ENCODE data around the gene SHB. TPM values are rescaled to one million over a fixed set of nuclear protein-coding genes. Genes with fewer than 3 reads are reported as not detected.

Gene SHB
- total RNA-seq, 1 experiment from 2014 or later = 23.8 TPM

GRCh38 chr9:38086496-38086895 is 17.5 kb upstream of the SHB start:
- Histone ChIP-seq H2AFZ (no peak overlapping the region), H3F3A (ENCODE audit: insufficient read depth, low read depth) (peaks cover 7% of the 10 kb centered on the region; the same call in 1 of the 2 replicates), H3K9me3 (ENCODE audit: insufficient read depth, low read depth) (no peaks in the 10 kb centered on the region), H3K27me3 (ENCODE audit: insufficient read depth, low read depth) (no peaks in the 10 kb centered on the region), H3K4me1 (replicated peaks; ENCODE audit: insufficient read depth) (peaks cover 32% of the 10 kb centered on the region), H3K9me2 (ENCODE audit: insufficient read depth) (no peaks in the 10 kb centered on the region), H3K79me2 (ENCODE audit: low read depth) (no peaks in the 10 kb centered on the region), H3K4me3 (no peak overlapping the region), H3K36me3 (ENCODE audit: low read depth) (no peaks in the 10 kb centered on the region), H3K27ac (no peak overlapping the region), H3K4me2 (no peak overlapping the region), H4K20me1 (ENCODE audit: insufficient read depth) (no peaks in the 10 kb centered on the region)
- no TSS peak for BruUV-seq (replicated peaks)
- TF ChIP-seq CTCF (conservative IDR thresholded peaks at IDR 0.05) (no peak), EZH2 (IDR thresholded peaks at IDR 0.05; ENCODE audit: low read depth) (no peak)
- POLR2A ChIA-PET (ENCODE audit: unreplicated experiment) = no interaction called here
- CTCF ChIA-PET = interaction anchor here (0.6 to 0.7 kb wide), 2 partner anchors 35 to 71 kb away, joined by 3 to 7 read pairs; no protein-coding TSS in a partner anchor
- intact Hi-C loops (cut with micrococcal nuclease; ENCODE audit: unreplicated experiment) = loop anchor here (5.0 kb wide), 2 partner anchors 176 to 276 kb away; no protein-coding TSS in a partner anchor
- no peak for DNase-seq

GRCh38 chr9:38085308-38085707 is 16.3 kb upstream of the SHB start:
- H3K79me2 ChIP-seq (ENCODE audit: low read depth) = no peaks in the 10 kb centered on the region
- intact Hi-C loops (cut with micrococcal nuclease; ENCODE audit: unreplicated experiment) = loop anchor here (5.0 kb wide), 2 partner anchors 177 to 277 kb away; no protein-coding TSS in a partner anchor
- no TSS peak for BruUV-seq (replicated peaks)

GRCh38 chr9:38084556-38084880 is 15.5 kb upstream of the SHB start:
- H3F3A ChIP-seq (ENCODE audit: insufficient read depth, low read depth) = peaks cover 7% of the 10 kb centered on the region; the same call in 1 of the 2 replicates
- H3K79me2 ChIP-seq (ENCODE audit: low read depth) = no peaks in the 10 kb centered on the region
- peaks cover 23% of the 10 kb centered on the region for H3K4me1 ChIP-seq (replicated peaks; ENCODE audit: insufficient read depth)
- no peak overlapping the region for H2AFZ ChIP-seq
- no peak overlapping the region for H3K4me3 ChIP-seq
- TF ChIP-seq CTCF (conservative IDR thresholded peaks at IDR 0.05) (no peak), EZH2 (IDR thresholded peaks at IDR 0.05; ENCODE audit: low read depth) (no peak)
- no peaks in the 10 kb centered on the region for H3K9me3 ChIP-seq (ENCODE audit: insufficient read depth, low read depth)
- H3K27me3 ChIP-seq (ENCODE audit: insufficient read depth, low read depth) = no peaks in the 10 kb centered on the region
- no peaks in the 10 kb centered on the region for H4K20me1 ChIP-seq (ENCODE audit: insufficient read depth)
- ChIA-PET CTCF (no interaction called here), POLR2A (ENCODE audit: unreplicated experiment) (interaction anchor here (0.7 kb wide), 1 partner anchor 86 kb away, joined by 4 read pairs; no protein-coding TSS in a partner anchor)
- intact Hi-C loops (cut with micrococcal nuclease; ENCODE audit: unreplicated experiment) = loop anchor here (1.0 to 5.0 kb wide), 2 partner anchors 88 to 171 kb away; no protein-coding TSS in a partner anchor
- no peaks in the 10 kb centered on the region for H3K9me2 ChIP-seq (ENCODE audit: insufficient read depth)
- H3K4me2 ChIP-seq = no peak overlapping the region
- H3K36me3 ChIP-seq (ENCODE audit: low read depth) = no peaks in the 10 kb centered on the region
- H3K27ac ChIP-seq = no peak overlapping the region
- no TSS peak for BruUV-seq (replicated peaks)
- DNase-seq = no peak

More at GRCh38 chr9:38085308-38085707, 16.3 kb upstream of the SHB start:
- no peaks in the 10 kb centered on the region for H3K36me3 ChIP-seq (ENCODE audit: low read depth)
- no peak for DNase-seq
- no peaks in the 10 kb centered on the region for H3K9me2 ChIP-seq (ENCODE audit: insufficient read depth)
- no peaks in the 10 kb centered on the region for H3K9me3 ChIP-seq (ENCODE audit: insufficient read depth, low read depth)
- TF ChIP-seq EZH2 (IDR thresholded peaks at IDR 0.05; ENCODE audit: low read depth) (no peak), CTCF (conservative IDR thresholded peaks at IDR 0.05) (no peak)
- no peaks in the 10 kb centered on the region for H3K27me3 ChIP-seq (ENCODE audit: insufficient read depth, low read depth)
- H3K4me3 ChIP-seq = no peak overlapping the region
- ChIA-PET CTCF (interaction anchor here (0.5 kb wide), 1 partner anchor 55 kb away, joined by 4 read pairs; no protein-coding TSS in a partner anchor), POLR2A (ENCODE audit: unreplicated experiment) (no interaction called here)
- no peak overlapping the region for H3K4me2 ChIP-seq
- H3K27ac ChIP-seq = no peak overlapping the region
- H4K20me1 ChIP-seq (ENCODE audit: insufficient read depth) = no peaks in the 10 kb centered on the region
- no peak overlapping the region for H2AFZ ChIP-seq
- H3F3A ChIP-seq (ENCODE audit: insufficient read depth, low read depth) = peaks cover 7% of the 10 kb centered on the region; the same call in 1 of the 2 replicates
- H3K4me1 ChIP-seq (replicated peaks; ENCODE audit: insufficient read depth) = peaks cover 31% of the 10 kb centered on the region
